ENCODE data around the gene SMG6.
"Not testable (repeated sequence)": the region's sequence is repeated elsewhere in the genome, so short reads cannot be mapped to it uniquely, and the experiment has no call there.

The SMG6 gene

DNA sequence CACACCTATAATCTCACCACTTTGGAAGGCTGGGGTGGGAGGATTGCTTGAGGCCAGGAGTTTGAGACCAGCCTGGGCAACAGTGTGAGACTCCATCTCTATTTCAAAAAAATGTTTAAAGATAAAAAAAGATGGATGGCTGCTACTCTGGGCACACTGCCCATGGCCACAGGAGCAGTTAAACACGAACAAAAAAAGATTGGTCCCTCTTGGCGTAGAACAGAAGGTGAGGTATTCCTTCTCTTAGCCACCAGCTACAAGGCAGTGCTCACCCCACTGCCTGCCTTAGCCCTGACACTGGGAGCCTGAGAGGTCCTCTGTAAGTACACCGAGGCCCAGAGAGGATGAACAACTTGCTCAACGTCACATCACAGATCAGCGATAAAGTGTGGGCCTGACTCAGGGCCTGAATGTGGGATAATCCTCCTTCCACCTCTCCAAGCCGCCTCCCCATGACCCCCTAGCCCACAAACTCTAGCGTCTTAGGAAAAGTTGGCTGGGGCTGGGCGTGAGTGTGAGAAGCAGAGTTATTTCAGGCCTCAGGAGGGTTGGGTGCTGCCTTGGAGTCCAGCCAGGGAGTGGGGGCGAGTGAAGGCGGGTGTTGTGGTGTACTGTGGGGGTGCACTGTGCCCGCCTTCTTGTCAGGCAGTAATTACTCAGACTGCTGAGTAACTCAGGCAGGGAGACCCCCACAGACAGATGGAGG, 275.9 kb downstream of the SMG6 start:
- DNase-seq (ENCODE audit: low spot score) = no peak

DNA sequence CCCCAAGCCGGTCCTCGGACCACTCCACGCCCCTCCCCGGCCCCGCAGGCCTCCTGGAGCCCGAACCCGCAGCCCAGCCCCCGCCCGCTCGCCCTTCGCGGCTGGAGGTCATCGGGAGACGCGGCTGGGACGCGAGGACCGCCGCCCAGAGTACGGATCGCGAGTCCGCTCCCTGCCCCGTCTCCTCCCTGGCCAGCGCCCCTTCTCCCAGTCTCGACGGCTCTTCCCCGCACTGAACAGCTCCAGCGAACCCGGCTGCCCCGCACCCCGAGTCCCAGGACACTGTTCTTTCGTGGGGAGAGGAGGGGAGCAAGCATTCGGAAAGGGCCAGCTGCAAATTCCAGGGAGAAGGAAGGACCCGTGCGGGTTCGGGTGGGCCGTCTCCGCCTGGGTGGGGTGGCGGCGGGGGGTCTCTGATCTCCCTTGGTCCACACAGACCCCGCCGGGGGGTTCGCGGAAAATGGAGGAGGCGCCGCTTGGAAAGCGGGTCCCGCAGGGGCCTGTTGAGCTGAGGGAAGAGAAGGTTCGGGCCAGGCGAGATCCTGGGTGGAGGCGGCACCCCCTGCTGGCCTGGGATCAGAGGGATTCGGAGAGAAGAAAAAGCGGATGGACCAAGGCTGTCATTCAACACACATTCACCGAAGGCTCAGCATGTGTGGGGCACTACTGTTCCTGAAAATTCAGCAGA, 277.8 kb downstream of the SMG6 start:
- no peak for DNase-seq (ENCODE audit: low spot score)

DNA sequence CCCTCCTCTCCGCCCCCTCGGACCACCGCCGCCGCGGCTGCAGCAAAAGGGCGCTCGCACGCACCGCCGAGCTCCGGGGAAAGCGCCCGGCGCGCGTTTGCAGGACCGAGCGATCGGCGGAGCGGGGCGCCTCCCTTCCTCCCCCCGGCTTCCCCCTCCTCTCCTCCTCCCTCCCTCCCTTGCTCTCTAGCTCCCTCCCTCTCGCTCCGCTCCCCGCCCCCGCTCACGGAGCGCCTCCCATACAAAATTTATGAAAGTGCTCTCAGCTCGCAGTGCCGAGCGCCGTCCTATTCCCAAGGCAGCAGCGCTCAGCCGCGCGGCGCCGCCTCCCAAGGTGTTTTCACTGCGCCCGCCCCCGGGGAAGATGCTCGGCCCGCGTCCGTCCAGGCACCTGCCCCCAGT, 278.4 kb downstream of the SMG6 start, which contains the start of gene RTN4RL1:
RTN4RL1 (minus strand) TSS at position 115 of the 402 bp plus-strand sequence. CDS start 469 bp downstream, outside the sequence.
- DNase-seq (ENCODE audit: low spot score) = no peak

DNA sequence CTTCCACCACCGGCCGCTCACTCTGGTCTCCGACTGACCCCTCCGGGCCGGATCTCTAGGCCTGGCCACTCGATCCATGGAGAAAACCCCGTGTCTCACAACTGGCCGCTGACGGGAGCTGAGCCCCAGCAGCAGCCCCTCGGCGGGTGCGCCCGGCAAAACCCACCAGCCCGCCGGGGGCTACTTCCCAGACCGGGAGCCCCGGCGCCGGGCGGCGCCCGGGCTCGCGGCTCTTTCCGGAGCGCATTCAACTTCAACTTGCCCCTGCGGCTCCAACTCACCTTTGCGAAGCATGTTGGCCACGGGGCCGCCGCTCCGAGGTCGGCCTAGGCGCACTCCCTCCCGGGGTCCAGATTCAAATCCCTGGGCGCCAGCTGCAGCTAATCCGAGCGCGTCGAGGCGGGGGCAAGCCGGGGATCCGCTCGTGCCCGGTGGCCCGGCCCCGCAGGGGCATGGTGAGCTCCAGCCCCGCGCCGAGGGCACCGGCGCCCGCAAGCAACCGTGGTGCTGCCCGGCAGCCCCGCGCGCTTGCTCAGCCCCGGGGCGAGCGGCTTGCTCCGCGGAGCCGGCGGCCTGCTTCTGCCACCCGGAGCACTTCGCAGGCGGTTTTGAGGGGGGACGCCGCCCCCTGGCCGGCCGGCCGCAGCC, 278.9 kb downstream of the SMG6 start:
- no peak for DNase-seq (ENCODE audit: low spot score)

DNA sequence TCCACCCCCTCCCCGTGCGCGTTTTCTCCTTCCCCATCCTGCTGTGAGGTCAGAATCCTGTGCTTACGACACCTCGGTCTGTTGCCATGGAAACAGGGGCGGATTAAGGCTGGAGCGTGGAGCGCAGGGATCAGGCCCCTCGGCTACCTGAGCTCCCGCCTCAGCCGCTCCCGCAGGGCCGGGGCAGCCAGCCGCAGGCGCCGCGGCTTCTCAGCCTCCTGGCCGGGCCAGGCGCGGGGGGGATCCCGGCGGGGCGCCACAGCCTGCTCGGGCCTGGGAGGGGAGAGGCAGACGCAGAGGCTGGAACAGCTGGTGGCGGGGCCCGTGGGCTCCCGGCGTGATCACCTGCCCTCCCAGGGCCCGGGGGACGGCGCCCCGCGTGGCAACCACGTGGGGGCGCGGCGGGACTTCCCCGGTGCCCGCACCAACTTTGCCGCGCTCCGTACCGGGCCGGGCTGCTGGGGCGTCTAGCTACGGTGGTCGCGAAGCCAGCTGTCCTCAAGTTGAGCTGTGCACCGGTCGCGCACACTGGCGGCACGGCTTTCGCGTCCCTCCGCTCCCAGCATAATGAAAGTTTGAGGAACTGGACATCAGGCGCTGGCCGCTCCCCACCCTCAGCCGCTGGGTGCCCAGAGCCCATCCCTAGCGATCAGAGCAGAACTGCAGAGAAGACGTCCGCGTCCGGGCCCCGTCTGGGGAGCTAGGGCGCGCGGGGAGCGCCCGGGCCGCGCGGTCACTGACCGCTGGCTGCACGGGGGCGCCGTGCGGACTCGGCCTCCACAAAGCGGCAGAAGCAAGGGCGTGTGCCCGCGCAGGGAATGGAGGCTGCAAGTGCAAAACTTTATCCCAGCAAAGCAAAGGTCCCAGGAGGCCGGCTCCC, 279.7 kb downstream of the SMG6 start:
- no peak for DNase-seq (ENCODE audit: low spot score)

DNA sequence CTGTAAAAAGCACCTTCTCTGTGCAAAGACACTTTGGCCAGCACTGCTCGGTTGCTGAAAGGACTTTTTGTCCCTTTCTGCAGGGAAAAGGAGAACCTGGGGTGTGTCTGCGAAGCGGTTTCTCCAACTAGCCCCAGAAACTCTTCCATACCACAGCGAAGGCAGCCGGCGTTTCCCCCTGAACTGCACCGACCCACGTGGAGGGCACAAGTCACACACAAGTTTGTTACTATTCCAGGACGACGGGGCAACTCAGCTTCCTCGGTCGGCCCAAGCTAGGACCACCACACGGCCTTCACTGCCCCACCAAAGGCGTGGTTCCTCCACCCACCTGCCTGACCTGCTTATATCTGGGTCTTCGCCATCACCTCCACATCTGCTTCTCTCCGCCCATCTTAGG, 280.3 kb downstream of the SMG6 start:
- no peak for DNase-seq (ENCODE audit: low spot score)

DNA sequence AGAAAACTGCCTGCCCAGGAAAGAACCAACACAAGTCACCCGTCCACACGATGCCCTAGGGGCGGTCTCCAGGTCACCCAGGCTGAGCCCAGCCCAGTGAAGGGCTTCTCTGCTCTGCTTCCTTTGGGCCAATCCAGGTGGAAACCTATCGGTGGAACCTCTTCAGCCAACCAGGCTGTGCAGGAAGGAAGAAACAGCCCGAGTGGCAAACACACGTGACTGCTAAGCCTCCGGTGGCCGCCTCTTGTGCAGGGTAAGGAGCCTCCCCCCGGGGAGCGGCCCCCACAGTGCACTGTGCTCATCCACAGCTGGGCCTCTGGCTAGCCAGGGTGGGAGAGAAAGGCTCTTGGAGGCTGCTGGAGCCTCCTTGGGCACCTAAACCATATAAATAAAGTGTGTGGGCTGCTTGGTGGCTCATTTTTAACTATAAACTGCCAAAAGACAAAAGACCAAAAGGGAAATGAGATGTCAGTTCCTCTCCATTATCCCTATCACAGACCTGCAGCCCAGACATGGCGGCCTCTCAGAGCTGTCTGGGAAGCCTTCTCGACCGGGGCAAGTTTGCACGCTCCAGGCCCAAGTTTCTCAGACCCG, 280.8 kb downstream of the SMG6 start:
- DNase-seq (ENCODE audit: low spot score) = no peak

DNA sequence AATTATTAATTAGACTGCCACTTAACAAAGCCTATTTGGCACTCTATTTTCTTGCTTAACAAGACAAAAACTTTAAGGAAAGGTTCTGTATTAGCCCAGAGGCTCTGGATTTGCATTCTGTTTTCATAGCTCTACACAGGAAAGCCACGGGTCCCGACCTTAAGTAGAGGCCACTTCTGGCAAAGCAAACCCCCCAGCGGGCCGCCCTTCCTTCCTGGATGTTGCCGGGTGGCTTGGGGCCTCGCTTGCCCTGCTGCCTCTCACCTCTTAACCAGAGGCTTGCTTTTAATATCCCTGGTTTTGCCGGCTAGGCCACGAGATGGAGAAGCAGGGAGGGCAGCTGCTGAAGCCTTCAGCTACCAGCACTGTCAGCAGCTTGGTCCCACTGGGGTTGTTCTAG, 282.9 kb downstream of the SMG6 start:
- no peak for DNase-seq (ENCODE audit: low spot score)

DNA sequence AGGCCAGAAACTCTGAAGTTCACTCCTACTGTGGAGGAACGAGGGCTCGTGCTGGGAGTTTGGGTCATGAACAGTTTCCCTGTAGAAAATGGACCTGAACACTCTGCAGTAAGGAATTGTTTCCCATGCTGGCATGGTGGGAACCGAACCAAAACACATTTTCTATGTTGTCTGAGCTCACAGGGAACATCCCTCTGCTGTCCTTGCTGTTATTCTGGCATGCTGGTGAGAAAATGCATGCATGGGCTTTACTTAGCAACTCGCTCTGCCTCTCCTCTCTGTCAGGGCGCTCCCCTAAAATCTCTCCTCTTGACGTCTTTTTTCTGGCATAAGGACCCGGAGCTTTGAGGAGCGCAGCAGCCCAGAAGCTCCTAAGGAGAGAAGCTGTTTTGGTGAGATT, 283.9 kb downstream of the SMG6 start:
- DNase-seq (ENCODE audit: low spot score) = no peak

DNA sequence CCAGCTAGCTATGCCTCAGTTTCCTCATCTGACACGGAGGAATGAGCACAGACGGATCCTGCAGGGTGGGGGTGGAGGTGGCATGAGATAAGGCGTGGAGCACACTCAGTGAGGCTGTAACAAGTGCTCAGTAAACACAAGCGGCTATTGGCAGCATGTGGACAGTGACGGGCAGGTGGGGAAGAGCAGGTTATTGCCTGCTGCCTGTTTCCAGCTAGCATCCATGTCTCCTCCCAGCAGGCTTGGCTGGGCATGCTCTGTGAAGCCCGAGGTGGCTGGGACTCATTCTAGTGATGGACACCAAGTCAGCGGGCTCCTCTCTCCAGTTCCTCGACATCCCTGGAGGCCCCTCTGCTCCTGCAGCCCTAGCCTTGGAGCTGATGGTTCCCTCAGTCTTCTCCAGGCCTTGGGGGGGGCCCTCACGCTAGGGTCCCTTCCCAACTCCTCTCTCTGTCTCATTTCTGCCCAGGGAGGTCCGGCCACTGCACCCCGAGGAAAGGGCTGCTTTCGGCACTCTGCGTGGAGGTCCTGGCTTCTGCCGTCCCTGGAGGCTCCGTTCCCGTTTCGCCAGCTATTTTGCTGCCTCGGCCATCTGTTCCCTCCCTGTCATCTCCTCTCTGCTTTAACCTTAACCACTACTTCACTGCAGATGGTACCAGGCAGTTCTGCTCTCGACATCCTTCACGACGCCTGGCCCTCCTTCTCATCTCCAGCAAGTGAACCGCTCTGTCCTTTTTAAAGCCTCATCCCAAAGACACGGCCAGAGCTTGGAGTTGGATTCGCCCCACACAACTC, 284.7 kb downstream of the SMG6 start:
- DNase-seq (ENCODE audit: low spot score) = no peak

DNA sequence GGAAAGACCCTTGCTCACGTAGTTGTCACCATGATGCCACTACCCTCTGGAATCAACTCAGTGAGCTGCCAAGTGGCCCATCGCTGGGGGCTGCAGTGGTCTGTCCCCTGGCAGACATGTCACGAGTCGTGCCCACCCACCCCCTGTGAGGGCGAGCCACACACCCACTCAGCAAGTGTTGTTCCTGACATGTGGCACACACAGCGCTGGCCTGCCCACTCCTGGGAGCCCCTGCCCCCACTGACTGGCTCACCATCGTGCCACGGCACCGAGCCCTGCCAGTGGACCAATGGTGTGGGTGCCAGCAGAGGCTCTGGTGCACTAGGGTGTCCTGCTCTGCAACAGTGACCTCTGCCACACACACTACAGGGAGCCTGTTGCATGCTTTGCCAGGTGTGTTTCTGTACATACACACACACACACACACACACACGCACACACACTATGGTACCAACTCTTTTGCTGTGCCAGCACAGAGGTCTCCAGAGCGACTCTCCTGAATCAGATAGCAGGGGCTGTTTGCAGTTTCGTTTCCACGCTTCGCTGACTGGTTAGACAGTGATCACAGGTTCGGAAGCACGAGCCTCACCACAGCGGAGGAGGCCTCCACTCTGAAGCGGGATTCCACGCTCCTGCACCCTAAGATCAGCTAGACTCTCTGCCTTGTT, 286.2 kb downstream of the SMG6 start:
- no peak for DNase-seq (ENCODE audit: low spot score)

DNA sequence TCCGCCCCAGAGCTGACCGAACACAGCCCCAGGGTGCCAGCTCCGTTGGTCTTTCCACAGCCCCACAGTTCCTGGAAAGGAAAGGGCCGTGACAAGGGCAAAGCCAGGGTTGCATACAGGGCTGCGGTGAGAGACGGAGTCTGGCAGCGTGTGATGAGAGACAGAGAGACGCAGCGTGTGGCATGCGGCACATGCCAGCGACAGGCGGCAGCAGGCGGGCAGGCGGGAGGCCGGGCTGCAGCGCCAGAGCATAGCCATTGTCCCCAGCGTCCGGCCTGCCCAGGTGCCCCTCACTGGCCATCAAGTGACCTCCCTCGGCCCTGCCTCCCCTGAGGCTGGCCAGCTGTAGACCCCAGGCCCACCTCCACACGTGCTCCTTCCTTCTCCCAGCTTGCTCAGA, 287.1 kb downstream of the SMG6 start:
- DNase-seq (ENCODE audit: low spot score) = no peak

DNA sequence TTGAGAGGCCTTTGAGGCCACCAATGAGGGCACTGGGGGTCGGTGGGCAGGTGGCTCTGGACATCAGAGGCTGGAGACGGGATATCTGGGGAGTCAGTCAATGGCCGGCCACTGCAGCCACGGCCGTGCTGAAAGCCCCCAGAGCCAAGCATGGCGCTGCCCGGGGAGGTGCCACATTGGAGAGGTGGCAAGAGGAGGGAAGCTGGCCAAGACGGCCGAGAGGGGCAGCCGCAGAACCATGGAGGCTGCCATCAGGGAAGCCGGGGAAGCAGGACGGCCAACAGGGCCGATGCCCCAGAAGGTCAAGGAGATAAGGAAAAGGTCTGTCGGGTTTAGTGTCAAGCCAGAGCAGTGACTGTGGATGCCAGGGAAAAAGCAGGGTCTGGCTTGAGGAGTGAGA, 288.3 kb downstream of the SMG6 start:
- DNase-seq (ENCODE audit: low spot score) = no peak

DNA sequence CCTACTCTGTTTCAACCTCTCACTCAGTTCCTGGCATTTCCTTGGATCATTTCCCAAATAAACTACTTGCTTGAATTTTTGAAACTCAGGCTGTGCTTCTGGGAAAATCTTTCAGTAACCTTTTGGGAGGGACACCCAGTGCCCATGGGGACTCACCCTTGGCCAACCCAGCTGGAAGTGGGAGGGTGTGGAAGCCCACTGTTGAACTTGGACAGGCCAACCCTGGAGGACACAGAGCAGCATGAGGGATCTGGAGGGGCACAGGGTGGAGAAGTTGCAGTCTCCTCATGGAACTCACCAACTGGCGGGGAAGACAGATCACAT, 289.6 kb downstream of the SMG6 start:
- no peak for DNase-seq (ENCODE audit: low spot score)

DNA sequence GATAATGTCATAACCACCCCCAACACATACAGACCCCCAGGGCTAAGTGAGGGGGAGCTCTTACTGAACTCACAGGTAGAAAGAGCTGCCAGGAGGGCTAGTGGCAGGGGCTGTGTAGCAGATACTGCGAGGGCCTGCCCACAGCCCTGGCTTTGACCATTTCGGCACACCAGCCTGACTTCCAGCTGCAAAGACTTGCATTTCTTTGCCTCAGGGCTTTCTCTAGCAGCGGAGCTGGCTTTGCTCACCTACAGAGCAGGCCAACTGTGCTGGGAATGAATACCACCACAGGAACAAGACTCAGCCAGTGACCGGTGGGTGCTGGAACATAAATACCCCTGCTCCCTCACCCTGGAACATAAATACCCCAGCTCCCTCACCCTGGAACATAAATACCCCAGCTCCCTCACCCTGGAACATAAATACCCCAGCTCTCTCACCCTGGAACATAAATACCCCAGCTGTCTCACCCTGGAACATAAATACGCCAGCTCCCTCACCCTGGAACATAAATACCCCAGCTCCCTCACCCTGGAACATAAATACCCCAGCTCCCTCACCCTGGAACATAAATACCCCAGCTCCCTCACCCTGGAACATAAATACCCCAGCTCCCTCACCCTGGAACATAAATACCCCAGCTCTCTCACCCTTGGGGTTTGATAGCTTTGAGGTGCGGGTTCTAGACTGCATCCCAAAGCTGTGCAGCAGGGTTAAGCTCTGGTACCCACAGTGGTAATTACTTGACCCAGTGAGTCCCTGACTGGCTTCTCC, 290.2 kb downstream of the SMG6 start:
- not testable (repeated sequence) for DNase-seq (ENCODE audit: low spot score)

DNA sequence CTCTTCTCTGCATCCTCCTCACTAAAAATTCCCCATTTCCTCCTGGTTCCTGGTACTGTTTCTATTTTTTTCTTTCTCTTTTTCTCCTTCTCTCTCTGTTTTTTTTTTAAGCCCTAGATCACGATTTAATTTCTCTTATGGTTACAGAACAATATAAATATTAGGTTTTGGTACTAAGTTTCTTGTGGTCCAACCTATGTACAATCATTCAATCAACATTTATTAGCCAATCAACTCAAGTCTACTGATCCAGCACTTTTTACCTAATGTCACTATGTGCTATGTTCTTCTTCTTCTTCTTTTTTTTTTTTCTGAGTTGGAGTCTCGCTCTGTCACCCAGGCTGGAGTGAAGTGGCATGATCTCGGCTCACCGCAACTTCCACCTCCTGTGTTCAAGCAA, 291.1 kb downstream of the SMG6 start:
- no peak for DNase-seq (ENCODE audit: low spot score)

DNA sequence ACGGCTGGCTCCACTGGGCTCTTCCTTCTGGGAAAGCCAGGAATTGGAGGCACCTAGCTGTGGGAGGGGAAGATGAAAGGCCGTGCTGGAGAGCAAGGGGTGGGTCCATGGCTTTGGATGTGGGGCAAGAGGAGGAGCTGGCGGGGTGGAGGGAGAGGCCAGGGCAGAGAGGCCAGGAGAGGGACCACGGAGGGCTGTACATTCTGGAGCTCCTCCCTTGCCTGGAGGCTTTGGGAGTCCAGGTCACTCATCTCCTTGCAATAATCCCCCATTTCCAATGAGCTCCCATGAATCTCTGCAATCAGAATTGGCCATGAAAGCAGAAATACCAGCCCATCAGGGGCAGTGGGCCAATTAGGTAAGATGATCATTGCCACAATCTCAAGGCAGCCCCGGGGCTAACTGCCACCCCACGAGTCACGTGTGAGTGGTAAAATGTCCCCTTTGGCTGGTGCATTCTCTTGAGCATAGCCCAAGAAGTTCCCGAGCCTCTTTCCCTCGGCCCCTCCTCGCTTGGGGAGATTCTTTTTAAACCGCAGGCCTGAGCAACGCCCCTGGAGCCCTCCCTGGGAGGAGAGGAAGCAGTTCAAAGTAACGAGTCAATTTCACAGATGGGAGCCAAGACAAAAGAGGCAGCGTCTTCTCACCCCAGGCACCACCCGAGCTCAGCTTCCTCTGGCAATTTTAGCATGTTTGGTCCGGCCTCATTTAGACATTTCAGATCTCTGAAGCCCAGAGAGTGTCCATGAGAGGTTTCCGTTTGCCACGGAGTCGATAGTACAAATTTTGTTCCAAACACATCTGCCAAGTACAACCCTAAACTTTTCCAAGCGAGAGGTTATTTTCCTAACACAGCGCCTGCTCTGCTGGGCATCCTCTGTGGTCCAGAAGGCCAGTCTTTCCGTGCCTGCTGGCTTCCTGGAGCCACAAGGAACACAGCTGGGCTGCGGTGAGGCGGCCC, 291.9 kb downstream of the SMG6 start:
- peak; percentile 68 for DNase-seq (ENCODE audit: low spot score)

All from left forelimb (tissue), 1 donor.